Retinal pigment epithelial cell (primary cell): Measurements from ENCODE around the gene TM9SF1.
A peak's percentile ranks its signal among the peaks of the same experiment; 100 is the strongest.

ENCODE experiments used
- DNase-seq: peaks from one replicate; pipeline ENCODE4 v3.0.0-alpha.2; 2010; ENCODE audit warnings: low read depth
- H3K4me3 ChIP-seq: 2 replicates; pipeline ENCODE4 v1.5.1; 2011; ENCODE audit warnings: mild to moderate bottlenecking, low read length, control low read depth, moderate library complexity
- TF ChIP-seq, protein P1 (sequence below): conservative IDR thresholded peaks from 2 replicates; pipeline ENCODE4 v1.5.1; 2011; ENCODE audit warnings: low read depth, low read length, control low read depth, inconsistent platforms

TM9SF1 gene

DNA sequence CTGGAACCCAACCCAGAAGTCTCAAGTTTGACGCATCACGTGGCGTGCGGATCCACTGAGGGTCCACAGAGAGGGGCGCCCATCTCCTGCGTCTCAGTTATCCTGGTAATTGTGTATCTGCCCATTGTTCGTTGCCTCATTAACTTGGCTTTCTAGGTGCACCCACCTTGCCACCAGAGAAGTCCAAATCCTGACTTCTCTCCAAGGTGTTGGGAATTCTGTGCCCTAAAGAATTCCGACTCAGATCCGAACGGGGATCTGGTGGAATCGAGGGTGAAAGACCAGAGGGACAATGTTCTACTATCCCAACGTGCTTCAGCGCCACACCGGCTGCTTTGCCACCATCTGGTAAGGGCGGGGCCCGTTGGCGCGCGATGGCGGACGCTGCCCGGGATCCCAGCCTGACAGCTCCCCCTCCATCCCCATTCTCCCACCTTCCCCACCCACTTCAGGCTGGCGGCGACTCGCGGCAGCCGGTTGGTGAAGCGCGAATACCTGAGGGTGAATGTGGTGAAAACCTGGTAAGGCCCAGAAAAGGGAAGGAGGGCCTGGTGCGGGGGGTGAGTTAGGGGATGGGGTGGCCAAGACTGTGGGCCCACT lies 22.9 kb downstream of the TM9SF1 start:
- DNase-seq: no peak
- TF ChIP-seq, protein P1, sequence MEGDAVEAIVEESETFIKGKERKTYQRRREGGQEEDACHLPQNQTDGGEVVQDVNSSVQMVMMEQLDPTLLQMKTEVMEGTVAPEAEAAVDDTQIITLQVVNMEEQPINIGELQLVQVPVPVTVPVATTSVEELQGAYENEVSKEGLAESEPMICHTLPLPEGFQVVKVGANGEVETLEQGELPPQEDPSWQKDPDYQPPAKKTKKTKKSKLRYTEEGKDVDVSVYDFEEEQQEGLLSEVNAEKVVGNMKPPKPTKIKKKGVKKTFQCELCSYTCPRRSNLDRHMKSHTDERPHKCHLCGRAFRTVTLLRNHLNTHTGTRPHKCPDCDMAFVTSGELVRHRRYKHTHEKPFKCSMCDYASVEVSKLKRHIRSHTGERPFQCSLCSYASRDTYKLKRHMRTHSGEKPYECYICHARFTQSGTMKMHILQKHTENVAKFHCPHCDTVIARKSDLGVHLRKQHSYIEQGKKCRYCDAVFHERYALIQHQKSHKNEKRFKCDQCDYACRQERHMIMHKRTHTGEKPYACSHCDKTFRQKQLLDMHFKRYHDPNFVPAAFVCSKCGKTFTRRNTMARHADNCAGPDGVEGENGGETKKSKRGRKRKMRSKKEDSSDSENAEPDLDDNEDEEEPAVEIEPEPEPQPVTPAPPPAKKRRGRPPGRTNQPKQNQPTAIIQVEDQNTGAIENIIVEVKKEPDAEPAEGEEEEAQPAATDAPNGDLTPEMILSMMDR: no peak
- H3K4me3 ChIP-seq: peak overlapping the region; percentile 96

DNA sequence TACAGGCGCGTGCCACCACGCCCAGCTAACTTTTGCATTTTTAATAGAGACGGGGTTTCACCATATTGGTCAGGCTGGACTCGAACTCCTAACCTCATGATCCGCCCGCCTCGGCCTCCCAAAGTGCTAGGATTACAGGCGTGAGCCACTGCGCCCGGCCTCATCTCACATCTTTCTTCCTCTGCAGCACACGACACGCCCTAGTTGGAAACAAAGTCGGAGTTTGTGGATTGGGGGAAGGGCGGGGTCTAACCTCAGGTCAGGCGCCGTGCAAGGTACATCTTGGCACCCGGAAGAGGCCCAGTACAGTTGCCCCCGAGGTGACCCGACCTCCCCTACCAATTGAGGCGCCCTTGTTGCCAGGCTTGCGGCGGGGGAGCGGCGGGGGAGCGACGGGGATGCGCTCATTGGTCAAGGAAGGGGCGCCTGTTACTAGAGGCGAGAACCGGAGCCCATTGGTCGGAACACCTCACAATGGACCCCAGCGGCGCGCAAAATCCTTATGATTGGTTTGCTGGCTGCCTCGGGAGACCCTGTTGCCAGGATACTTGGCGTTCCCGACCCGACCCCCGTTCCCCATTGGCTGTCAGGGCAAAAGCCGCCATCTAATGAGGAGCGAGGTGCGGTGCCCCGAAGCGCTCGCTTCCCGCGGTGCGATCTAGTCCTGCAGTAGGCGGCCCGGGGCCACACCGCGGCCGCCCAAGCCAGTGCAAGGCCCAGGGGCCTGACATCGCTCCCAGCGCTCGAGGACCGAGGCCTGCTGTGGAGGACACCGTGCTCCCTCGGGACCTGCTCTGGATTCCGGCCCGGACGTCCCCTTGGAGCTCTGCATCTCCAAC lies 23.6 kb downstream of the TM9SF1 start, which contains the start of gene REC8:
Gene REC8, plus strand, starts transcription at position 659 of the 839 bp plus-strand sequence. CDS start 473 bp downstream, outside the sequence.
- DNase-seq: peak; percentile 99
- TF ChIP-seq, protein P1: no peak
- peak within 1 kb of the TSS; percentile 96 for H3K4me3 ChIP-seq

DNA sequence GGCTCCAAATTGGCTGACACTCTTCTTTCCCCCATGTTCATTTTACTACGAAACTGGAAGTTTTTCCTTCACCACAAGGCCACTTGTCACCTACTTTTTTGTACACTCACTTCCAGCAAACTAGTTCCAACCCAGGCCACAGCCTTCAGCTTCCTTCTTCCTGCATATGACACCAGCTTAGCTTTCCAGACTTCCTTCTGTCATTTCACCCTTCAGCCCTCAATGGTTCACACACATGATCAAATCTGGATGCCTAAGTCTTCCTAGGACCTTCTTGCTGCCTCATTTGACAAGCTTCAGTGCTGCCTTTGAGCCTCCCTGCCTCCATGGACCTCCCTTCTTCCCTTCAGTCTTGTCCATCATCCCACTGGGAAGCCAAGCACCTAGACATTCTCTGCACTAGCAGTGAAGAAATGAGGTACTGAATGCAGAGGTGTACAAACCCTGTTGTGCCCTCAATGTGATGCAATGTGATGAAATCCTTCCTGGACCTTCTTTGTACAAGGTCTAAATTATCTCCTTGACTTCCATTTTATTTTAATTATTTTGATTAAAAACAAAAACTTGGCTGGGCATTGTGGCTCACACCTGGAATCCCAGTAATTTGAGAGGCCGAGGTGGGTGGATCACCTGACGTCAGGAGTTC lies 27.6 kb downstream of the TM9SF1 start:
- TF ChIP-seq, protein P1: no peak
- no peak overlapping the region for H3K4me3 ChIP-seq
- no peak for DNase-seq

DNA sequence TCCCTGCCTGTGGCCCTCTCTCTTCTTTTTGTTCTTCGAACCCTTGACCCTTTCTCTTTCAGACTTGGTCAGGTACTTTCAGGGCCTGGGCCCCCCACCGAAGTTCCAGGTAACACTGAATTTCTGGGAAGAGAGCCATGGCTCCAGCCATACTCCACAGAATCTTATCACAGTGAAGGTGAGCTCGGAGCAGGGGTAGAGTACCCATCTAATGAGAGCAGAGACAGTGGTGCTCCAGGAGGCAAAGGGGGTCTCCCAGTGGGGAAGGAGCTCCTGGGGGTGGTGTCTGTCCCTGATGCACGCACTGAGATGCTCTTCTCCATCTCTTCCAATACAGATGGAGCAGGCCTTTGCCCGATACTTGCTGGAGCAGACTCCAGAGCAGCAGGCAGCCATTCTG lies 29.5 kb downstream of the TM9SF1 start:
- H3K4me3 ChIP-seq: no peak overlapping the region
- DNase-seq: no peak
- TF ChIP-seq, protein P1: no peak

DNA sequence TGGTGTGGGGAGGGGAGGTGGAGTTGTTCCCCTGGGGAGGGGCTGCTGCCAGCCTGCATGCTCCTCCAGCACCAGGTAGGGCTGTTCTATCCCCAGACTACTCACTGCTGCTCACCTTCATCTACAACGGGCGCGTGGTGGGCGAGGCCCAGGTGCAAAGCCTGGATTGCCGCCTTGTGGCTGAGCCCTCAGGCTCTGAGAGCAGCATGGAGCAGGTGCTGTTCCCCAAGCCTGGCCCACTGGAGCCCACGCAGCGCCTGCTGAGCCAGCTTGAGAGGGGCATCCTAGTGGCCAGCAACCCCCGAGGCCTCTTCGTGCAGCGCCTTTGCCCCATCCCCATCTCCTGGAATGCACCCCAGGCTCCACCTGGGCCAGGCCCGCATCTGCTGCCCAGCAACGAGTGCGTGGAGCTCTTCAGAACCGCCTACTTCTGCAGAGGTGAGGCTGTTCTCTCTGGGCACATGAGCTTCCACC lies 30.7 kb downstream of the TM9SF1 start:
- TF ChIP-seq, protein P1: no peak
- H3K4me3 ChIP-seq: no peak overlapping the region
- DNase-seq: no peak

DNA sequence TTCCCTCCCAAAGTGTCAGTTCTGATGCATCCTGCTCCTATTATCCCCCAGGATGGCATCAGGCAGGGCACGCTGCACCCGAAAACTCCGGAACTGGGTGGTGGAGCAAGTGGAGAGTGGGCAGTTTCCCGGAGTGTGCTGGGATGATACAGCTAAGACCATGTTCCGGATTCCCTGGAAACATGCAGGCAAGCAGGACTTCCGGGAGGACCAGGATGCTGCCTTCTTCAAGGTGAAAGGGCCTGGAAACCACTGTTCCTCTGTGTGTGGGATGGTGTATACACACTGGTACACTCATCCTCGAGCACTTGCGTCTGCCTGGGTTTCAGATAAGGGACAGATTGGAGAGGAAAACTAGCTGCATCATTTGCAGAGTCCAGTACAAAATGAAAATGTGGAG lies 33.1 kb downstream of the TM9SF1 start:
- no peak for DNase-seq
- TF ChIP-seq, protein P1: no peak
- H3K4me3 ChIP-seq: peak overlapping the region; percentile 88
